ENCODE results near the gene CD200R1.

The CD200R1 gene

GRCh38 chr3:113006359-113007056 lies 31.6 kb upstream of the CD200R1 start:
- WGBS (ENCODE audit: insufficient coverage): 92% methylated on average over 2 of the region's 4 CpGs
- POLR2A ChIA-PET: interaction anchor here (0.5 to 0.7 kb wide), 2 partner anchors 47 to 264 kb away, joined by 3 to 4 read pairs; no protein-coding TSS in a partner anchor
- H3K36me3 ChIP-seq (ENCODE audit: control insufficient read depth in 4 of 4, insufficient read depth in 4 of 4, low read length in 3 of 4): peaks cover 23 to 84% (median 56%) of the 10 kb centered on the region in 4 experiments
- no peak overlapping the region for H3K4me3 ChIP-seq (ENCODE audit: control insufficient read depth in 1 of 7, extremely low read depth in 1 of 7, insufficient read depth in 4 of 7, low read depth in 2 of 7, low read length in 6 of 7)
- CTCF ChIA-PET: interaction anchor here (0.6 to 5.3 kb wide), 4 partner anchors 12 to 271 kb away, joined by 3 to 25 read pairs (median 4); a partner anchor contains a TSS
- H3K27me3 ChIP-seq (replicated peaks in 2 of 5; ENCODE audit: control insufficient read depth in 4 of 5, insufficient read depth in 5 of 5, low read length in 4 of 5): no peaks in the 10 kb centered on the region
- no peak overlapping the region for H3K27ac ChIP-seq (ENCODE audit: insufficient read depth in 1 of 2, low read depth in 1 of 2, low read length in 2 of 2, poor library complexity in 1 of 2, severe bottlenecking in 2 of 2)
- peaks cover 0 to 4% (median 0%) of the 10 kb centered on the region in 4 experiments for H3K4me1 ChIP-seq (ENCODE audit: control extremely low read depth in 1 of 4, control insufficient read depth in 4 of 4, insufficient read depth in 4 of 4, low read length in 3 of 4)
- no peaks in the 10 kb centered on the region for H3K9me3 ChIP-seq (ENCODE audit: control extremely low read depth in 1 of 5, control insufficient read depth in 4 of 5, insufficient read depth in 2 of 5, low read depth in 1 of 5, low read length in 4 of 5)
- DNase-seq: no peak

DNA sequence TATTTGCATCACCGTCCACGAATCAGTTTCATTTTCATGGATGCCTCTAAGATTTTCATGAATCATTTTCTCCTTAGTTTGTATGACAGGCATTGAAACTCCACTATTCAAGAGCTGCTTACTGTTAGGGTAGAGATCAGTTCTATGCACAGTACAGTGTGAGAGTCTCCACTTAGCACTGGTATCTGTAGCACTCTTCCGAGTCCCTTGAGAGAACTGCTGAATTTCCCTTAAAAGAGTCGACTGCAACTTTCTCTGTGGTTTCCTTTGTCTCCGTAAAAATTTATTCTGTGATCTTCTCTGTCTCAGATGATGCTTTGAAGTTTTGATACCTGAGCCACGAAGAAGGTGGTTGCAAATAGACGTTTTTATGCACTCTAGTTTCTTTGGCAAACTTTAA lies 30.7 kb upstream of the CD200R1 start:
- 91% methylated on average over 7 of the region's 7 CpGs for WGBS (ENCODE audit: insufficient coverage)
- POLR2A ChIA-PET: interaction anchor here (0.7 kb wide), 1 partner anchor 263 kb away, joined by 4 read pairs; no protein-coding TSS in a partner anchor
- no peak overlapping the region for H3K4me3 ChIP-seq (ENCODE audit: control insufficient read depth in 1 of 7, extremely low read depth in 1 of 7, insufficient read depth in 4 of 7, low read depth in 2 of 7, low read length in 6 of 7)

DNA sequence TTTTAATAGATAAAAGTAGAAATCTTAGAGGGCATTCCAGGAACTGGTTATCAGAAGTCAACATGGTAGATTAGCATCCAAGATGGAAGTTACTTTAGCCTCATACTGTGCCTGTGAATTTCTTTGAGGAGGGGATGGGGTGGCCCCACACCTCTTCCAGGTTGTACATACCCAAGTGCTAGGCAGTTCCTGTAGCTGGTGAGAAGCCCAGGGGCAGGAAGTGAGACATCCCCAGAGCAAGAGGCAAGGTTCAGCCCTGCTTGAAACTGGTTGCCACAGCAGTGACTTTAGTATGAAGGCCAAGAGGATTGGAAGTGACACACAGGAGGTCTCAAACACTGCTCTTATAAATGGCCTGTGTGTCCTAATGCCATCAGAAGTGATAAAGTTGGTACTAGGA lies 27.8 kb upstream of the CD200R1 start:
- no peak overlapping the region for H3K27ac ChIP-seq (ENCODE audit: insufficient read depth in 1 of 2, low read depth in 1 of 2, low read length in 2 of 2, poor library complexity in 1 of 2, severe bottlenecking in 2 of 2)
- ChIA-PET CTCF (interaction anchor here (1.0 kb wide), 1 partner anchor 18 kb away, joined by 4 read pairs; no protein-coding TSS in a partner anchor), POLR2A (no interaction called here)
- H3K4me1 ChIP-seq (ENCODE audit: control extremely low read depth in 1 of 4, control insufficient read depth in 4 of 4, insufficient read depth in 4 of 4, low read length in 3 of 4): peaks cover 0 to 4% (median 0%) of the 10 kb centered on the region in 4 experiments
- DNase-seq: no peak
- H3K27me3 ChIP-seq (replicated peaks in 2 of 5; ENCODE audit: control insufficient read depth in 4 of 5, insufficient read depth in 5 of 5, low read length in 4 of 5): no peaks in the 10 kb centered on the region
- H3K9me3 ChIP-seq (ENCODE audit: control extremely low read depth in 1 of 5, control insufficient read depth in 4 of 5, insufficient read depth in 2 of 5, low read depth in 1 of 5, low read length in 4 of 5): no peaks in the 10 kb centered on the region
- H3K36me3 ChIP-seq (ENCODE audit: control insufficient read depth in 4 of 4, insufficient read depth in 4 of 4, low read length in 3 of 4): peaks cover 17 to 70% (median 48%) of the 10 kb centered on the region in 4 experiments
- no peak overlapping the region for H3K4me3 ChIP-seq (ENCODE audit: control insufficient read depth in 1 of 7, extremely low read depth in 1 of 7, insufficient read depth in 4 of 7, low read depth in 2 of 7, low read length in 6 of 7)

More for the DNA sequence above, 30.7 kb upstream of the CD200R1 start:
- Histone ChIP-seq H3K9me3 (ENCODE audit: control extremely low read depth in 1 of 5, control insufficient read depth in 4 of 5, insufficient read depth in 2 of 5, low read depth in 1 of 5, low read length in 4 of 5) (no peaks in the 10 kb centered on the region), H3K36me3 (ENCODE audit: control insufficient read depth in 4 of 4, insufficient read depth in 4 of 4, low read length in 3 of 4) (peaks cover 21 to 85% (median 52%) of the 10 kb centered on the region in 4 experiments), H3K4me1 (ENCODE audit: control extremely low read depth in 1 of 4, control insufficient read depth in 4 of 4, insufficient read depth in 4 of 4, low read length in 3 of 4) (peaks cover 0 to 4% (median 0%) of the 10 kb centered on the region in 4 experiments), H3K27me3 (replicated peaks in 2 of 5; ENCODE audit: control insufficient read depth in 4 of 5, insufficient read depth in 5 of 5, low read length in 4 of 5) (no peaks in the 10 kb centered on the region), H3K27ac (ENCODE audit: insufficient read depth in 1 of 2, low read depth in 1 of 2, low read length in 2 of 2, poor library complexity in 1 of 2, severe bottlenecking in 2 of 2) (no peak overlapping the region)
- no peak for DNase-seq
- CTCF ChIA-PET: interaction anchor here (1.0 kb wide), 1 partner anchor 26 kb away, joined by 4 read pairs; no protein-coding TSS in a partner anchor

DNA sequence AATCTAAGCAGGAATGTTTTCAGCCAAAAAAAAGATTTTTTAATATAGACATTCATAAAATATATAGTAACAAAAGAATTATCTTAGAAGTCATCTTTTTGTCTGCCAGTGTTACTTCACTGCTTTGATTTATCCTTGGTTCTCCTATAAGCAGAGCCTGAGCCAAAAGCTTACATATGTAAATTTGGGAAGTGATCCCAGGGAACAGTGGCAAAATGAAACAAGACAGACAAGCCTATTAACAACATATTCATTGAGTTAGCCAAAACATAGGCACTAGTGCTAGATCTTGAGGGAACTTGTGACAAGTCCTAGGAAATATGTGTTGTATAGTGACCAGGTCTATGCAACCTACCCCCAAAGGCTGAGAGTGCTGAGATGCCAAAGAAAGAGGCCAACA lies 27.1 kb upstream of the CD200R1 start:
- H3K36me3 ChIP-seq (ENCODE audit: control insufficient read depth in 4 of 4, insufficient read depth in 4 of 4, low read length in 3 of 4): peaks cover 18 to 66% (median 45%) of the 10 kb centered on the region in 4 experiments
- CTCF ChIA-PET: interaction anchor here (0.8 to 2.0 kb wide), 6 partner anchors 11 to 266 kb away, joined by 3 to 7 read pairs (median 4); a partner anchor contains a TSS
- no peaks in the 10 kb centered on the region for H3K27me3 ChIP-seq (replicated peaks in 2 of 5; ENCODE audit: control insufficient read depth in 4 of 5, insufficient read depth in 5 of 5, low read length in 4 of 5)

DNA sequence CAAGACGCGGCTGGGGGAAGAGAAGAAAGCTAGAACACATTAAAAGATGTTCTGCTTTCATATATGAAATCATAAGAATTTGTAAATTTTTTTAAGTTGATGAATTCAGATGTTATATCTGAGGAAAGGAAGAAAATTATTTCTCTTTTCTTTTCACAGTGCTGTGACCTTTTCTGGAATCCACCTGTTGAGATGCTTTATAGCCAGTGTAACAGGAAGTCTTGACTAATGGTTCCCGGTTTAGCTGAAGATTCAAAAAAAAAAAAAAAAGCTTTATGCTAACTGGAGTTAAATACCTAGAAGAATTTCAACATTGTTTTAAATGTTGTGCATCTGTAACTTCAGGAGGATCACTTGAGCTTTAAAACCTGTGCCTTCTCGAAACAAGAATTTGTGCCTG lies 25.8 kb upstream of the CD200R1 start:
- Histone ChIP-seq H3K9me3 (ENCODE audit: control extremely low read depth in 1 of 5, control insufficient read depth in 4 of 5, insufficient read depth in 2 of 5, low read depth in 1 of 5, low read length in 4 of 5) (no peaks in the 10 kb centered on the region), H3K4me1 (ENCODE audit: control extremely low read depth in 1 of 4, control insufficient read depth in 4 of 4, insufficient read depth in 4 of 4, low read length in 3 of 4) (peaks cover 0 to 4% (median 0%) of the 10 kb centered on the region in 4 experiments), H3K36me3 (ENCODE audit: control insufficient read depth in 4 of 4, insufficient read depth in 4 of 4, low read length in 3 of 4) (peaks cover 10 to 52% (median 38%) of the 10 kb centered on the region in 4 experiments), H3K27ac (ENCODE audit: insufficient read depth in 1 of 2, low read depth in 1 of 2, low read length in 2 of 2, poor library complexity in 1 of 2, severe bottlenecking in 2 of 2) (peak overlapping the region in 1 of 2 experiments; percentile 44), H3K27me3 (replicated peaks in 2 of 5; ENCODE audit: control insufficient read depth in 4 of 5, insufficient read depth in 5 of 5, low read length in 4 of 5) (no peaks in the 10 kb centered on the region), H3K4me3 (ENCODE audit: control insufficient read depth in 1 of 7, extremely low read depth in 1 of 7, insufficient read depth in 4 of 7, low read depth in 2 of 7, low read length in 6 of 7) (no peak overlapping the region)
- ChIA-PET POLR2A (interaction anchor here (0.7 kb wide), 1 partner anchor 629 kb away, joined by 5 read pairs; no protein-coding TSS in a partner anchor), CTCF (interaction anchor here (1.2 to 2.0 kb wide), 4 partner anchors 9 to 266 kb away, joined by 3 to 7 read pairs (median 5); a partner anchor contains a TSS)
- WGBS (ENCODE audit: insufficient coverage): 22% methylated on average over 1 of the region's 4 CpGs
- DNase-seq: peak in 2 of 3 donors; percentile 39 to 40

More for the DNA sequence above, 27.1 kb upstream of the CD200R1 start:
- H3K4me1 ChIP-seq (ENCODE audit: control extremely low read depth in 1 of 4, control insufficient read depth in 4 of 4, insufficient read depth in 4 of 4, low read length in 3 of 4): peaks cover 0 to 4% (median 0%) of the 10 kb centered on the region in 4 experiments
- no peaks in the 10 kb centered on the region for H3K9me3 ChIP-seq (ENCODE audit: control extremely low read depth in 1 of 5, control insufficient read depth in 4 of 5, insufficient read depth in 2 of 5, low read depth in 1 of 5, low read length in 4 of 5)
- POLR2A ChIA-PET: no interaction called here
- no peak overlapping the region for H3K4me3 ChIP-seq (ENCODE audit: control insufficient read depth in 1 of 7, extremely low read depth in 1 of 7, insufficient read depth in 4 of 7, low read depth in 2 of 7, low read length in 6 of 7)
- DNase-seq: no peak
- no peak overlapping the region for H3K27ac ChIP-seq (ENCODE audit: insufficient read depth in 1 of 2, low read depth in 1 of 2, low read length in 2 of 2, poor library complexity in 1 of 2, severe bottlenecking in 2 of 2)

- Histone ChIP-seq H3K4me3 (ENCODE audit: control insufficient read depth in 1 of 7, extremely low read depth in 1 of 7, insufficient read depth in 4 of 7, low read depth in 2 of 7, low read length in 6 of 7) (no peak overlapping the region), H3K27ac (ENCODE audit: insufficient read depth in 1 of 2, low read depth in 1 of 2, low read length in 2 of 2, poor library complexity in 1 of 2, severe bottlenecking in 2 of 2) (no peak overlapping the region), H3K9me3 (ENCODE audit: control extremely low read depth in 1 of 5, control insufficient read depth in 4 of 5, insufficient read depth in 2 of 5, low read depth in 1 of 5, low read length in 4 of 5) (no peaks in the 10 kb centered on the region), H3K27me3 (replicated peaks in 2 of 5; ENCODE audit: control insufficient read depth in 4 of 5, insufficient read depth in 5 of 5, low read length in 4 of 5) (no peaks in the 10 kb centered on the region), H3K4me1 (ENCODE audit: control extremely low read depth in 1 of 4, control insufficient read depth in 4 of 4, insufficient read depth in 4 of 4, low read length in 3 of 4) (peaks cover 0 to 10% (median 9%) of the 10 kb centered on the region in 4 experiments), H3K36me3 (ENCODE audit: control insufficient read depth in 4 of 4, insufficient read depth in 4 of 4, low read length in 3 of 4) (peaks cover 7 to 24% (median 10%) of the 10 kb centered on the region in 4 experiments)
- ChIA-PET CTCF (interaction anchor here (1.0 to 2.2 kb wide), 2 partner anchors 14 to 17 kb away, joined by 6 to 7 read pairs; no protein-coding TSS in a partner anchor), POLR2A (no interaction called here)
- 100% methylated on average over 1 of the region's 4 CpGs for WGBS (ENCODE audit: insufficient coverage)
- no peak for DNase-seq
Observed at GRCh38 chr3:112995800-112996199, 20.9 kb upstream of the CD200R1 start.
